Esophagus muscularis mucosa (tissue), 4 donors: ENCODE results near the gene CLEC4A. TPM values are rescaled to one million over a fixed set of nuclear protein-coding genes. Genes with fewer than 3 reads are reported as not detected.
"Not testable (repeated sequence)": the region's sequence is repeated elsewhere in the genome, so short reads cannot be mapped to it uniquely, and the experiment has no call there.

ENCODE experiments used
- DNase-seq: peaks from one replicate; pipeline ENCODE4 v3.0.0-alpha.2; 2017; ENCODE audit errors: extremely low spot score
- H3K27ac ChIP-seq, 4 donors: fragments of 200-600 bp; sonication (generic); replicated peaks in 1 of 4; 1 replicate in 3 of 4; 2 replicates in 1 of 4; pipeline ENCODE4 v1.5.1; 2016 to 2019; ENCODE audit warnings: mild to moderate bottlenecking in 1 of 4
- H3K27me3 ChIP-seq, 4 donors: fragments of 200-600 bp; sonication (generic); one replicate each; pipeline versions ENCODE4 v1.5.1 to v1.6.0; 2016 to 2019
- H3K36me3 ChIP-seq, 4 donors: fragments of 200-600 bp; sonication (generic); one replicate each; pipeline ENCODE4 v1.5.1; 2016 to 2019
- H3K4me1 ChIP-seq, 4 donors: fragments of 200-600 bp; sonication (generic); one replicate each; pipeline ENCODE4 v1.5.1; 2016 to 2019
- H3K4me3 ChIP-seq, 4 donors: fragments of 200-600 bp; sonication (generic); 1 replicate in 2 of 4; 2 replicates in 2 of 4; pipeline ENCODE4 v1.5.1; 2016 to 2019; ENCODE audit warnings: mild to moderate bottlenecking in 4 of 4, moderate library complexity in 1 of 4
- H3K9me3 ChIP-seq, 4 donors: fragments of 200-600 bp; sonication (generic); 1 replicate in 3 of 4; 2 replicates in 1 of 4; pipeline ENCODE4 v1.5.1; 2016 to 2019
- EP300 ChIP-seq: sonication (generic); formaldehyde crosslinking; IDR thresholded peaks from one replicate; pipeline ENCODE4 v1.6.1; 2017; ENCODE audit warnings: antibody characterized with exemption
- POLR2A ChIP-seq: fragments of 450-650 bp; IDR thresholded peaks from one replicate; pipeline ENCODE4 v1.6.1; 2017; ENCODE audit warnings: antibody characterized with exemption, moderate library complexity, mild to moderate bottlenecking, low read depth
- POLR2AphosphoS5 ChIP-seq, 2 donors: sonication (generic); formaldehyde crosslinking; IDR thresholded peaks; one replicate each; pipeline ENCODE4 v1.6.1; 2017; ENCODE audit warnings: antibody characterized with exemption in 2 of 2
- WGBS: methylation state at CpG from one replicate; pipeline ENCODE4 v1.1.5; 2018; 5-methylcytosine and 5-hydroxymethylcytosine counted together
- intact Hi-C: fragments of 100-400 bp; cut with DNase I; formaldehyde crosslinking; loops from one replicate; pipeline ENCODE4 v1.15.1; 2023
- total RNA-seq, 4 donors: library from RNA; depleted of rRNA; stranded (reverse); fragments of >200 nt; gene quantifications; one replicate each; pipeline versions ENCODE4 v1.1.0 to v1.2.1, GENCODE V29; 2016
- TF ChIP-seq, protein P1 (sequence below), 3 experiments: fragments of 200-600 bp in 2 of 3; fragments of 450-650 bp in 1 of 3; sonication (generic) in 2 of 3; IDR thresholded peaks; one replicate each; pipeline ENCODE4 v1.5.1; 2017 to 2019; ENCODE audit warnings: antibody characterized with exemption in 3 of 3, mild to moderate bottlenecking in 2 of 3, moderate library complexity in 1 of 3

CLEC4A gene
- total RNA-seq, 4 donors from 2014 or later, result 0.40 to 2.2 (median 0.91) TPM

DNA sequence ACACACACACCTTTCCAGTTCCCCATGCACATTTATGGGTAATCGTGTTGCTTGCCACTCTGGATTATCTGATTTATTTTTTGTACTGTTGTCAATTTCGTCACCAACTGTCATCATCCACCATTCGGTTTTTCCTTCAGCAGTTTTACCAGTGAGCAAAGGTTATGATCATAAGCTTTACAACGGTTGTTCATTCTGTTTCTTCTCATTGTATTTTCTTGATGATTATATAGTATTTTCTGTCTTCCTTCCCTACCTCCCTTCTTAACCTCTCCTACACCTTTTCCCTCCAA lies 40.7 kb upstream of the CLEC4A start:
- Histone ChIP-seq H3K36me3 (no peaks in the 10 kb centered on the region), H3K9me3 (no peaks in the 10 kb centered on the region), H3K27ac (peak overlapping the region; percentile 85 to 96 (median 92)), H3K4me1 (peaks cover 20 to 39% (median 39%) of the 10 kb centered on the region in 4 donors), H3K27me3 (no peaks in the 10 kb centered on the region), H3K4me3 (peak overlapping the region; percentile 69 to 84 (median 77))
- DNase-seq, result no peak
- WGBS, result 6% methylated on average over 4 of the region's 4 CpGs
- TF ChIP-seq POLR2A, result no peak
- no peak for TF ChIP-seq EP300
- TF ChIP-seq, protein P1, sequence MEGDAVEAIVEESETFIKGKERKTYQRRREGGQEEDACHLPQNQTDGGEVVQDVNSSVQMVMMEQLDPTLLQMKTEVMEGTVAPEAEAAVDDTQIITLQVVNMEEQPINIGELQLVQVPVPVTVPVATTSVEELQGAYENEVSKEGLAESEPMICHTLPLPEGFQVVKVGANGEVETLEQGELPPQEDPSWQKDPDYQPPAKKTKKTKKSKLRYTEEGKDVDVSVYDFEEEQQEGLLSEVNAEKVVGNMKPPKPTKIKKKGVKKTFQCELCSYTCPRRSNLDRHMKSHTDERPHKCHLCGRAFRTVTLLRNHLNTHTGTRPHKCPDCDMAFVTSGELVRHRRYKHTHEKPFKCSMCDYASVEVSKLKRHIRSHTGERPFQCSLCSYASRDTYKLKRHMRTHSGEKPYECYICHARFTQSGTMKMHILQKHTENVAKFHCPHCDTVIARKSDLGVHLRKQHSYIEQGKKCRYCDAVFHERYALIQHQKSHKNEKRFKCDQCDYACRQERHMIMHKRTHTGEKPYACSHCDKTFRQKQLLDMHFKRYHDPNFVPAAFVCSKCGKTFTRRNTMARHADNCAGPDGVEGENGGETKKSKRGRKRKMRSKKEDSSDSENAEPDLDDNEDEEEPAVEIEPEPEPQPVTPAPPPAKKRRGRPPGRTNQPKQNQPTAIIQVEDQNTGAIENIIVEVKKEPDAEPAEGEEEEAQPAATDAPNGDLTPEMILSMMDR (IDR thresholded peaks at IDR 0.05), result no peak
- TF ChIP-seq POLR2AphosphoS5 (IDR thresholded peaks at IDR 0.05), result no peak
- intact Hi-C loops, result loop anchor here (10.0 kb wide), 1 partner anchor 148 kb away; the partner anchor contains the start of gene SLC2A3

DNA sequence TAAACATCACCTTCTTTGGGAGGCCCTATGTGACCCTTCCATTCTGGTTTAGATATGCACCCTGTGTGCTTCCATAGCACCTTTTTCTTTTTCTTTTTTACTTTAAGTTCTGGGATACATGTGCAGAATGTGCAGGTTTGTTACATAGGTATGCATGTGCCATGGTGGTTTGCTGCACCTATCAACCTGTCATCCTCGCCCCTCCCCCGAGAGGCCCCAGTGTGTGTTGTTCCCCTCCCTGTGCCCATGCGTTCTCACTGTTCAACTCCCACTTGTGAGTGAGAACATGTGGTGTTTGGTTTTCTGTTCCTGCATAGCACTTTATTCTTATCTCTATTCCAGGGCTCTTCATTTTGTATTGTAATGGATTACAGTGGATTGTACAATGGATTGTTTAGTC lies 39.1 kb upstream of the CLEC4A start:
- intact Hi-C loops, result loop anchor here (10.0 kb wide), 1 partner anchor 150 kb away; the partner anchor contains the start of gene SLC2A3
- not testable (repeated sequence) for H3K9me3 ChIP-seq, H3K4me3 ChIP-seq, H3K27me3 ChIP-seq, DNase-seq, H3K27ac ChIP-seq
- Histone ChIP-seq H3K4me1 (peaks cover 20 to 48% (median 48%) of the 10 kb centered on the region in 4 donors), H3K36me3 (peaks cover 0 to 13% (median 5%) of the 10 kb centered on the region in 4 donors)
- WGBS, result 70% methylated on average over 3 of the region's 3 CpGs

GRCh38 chr12:8087666-8088065 lies 35.8 kb upstream of the CLEC4A start:
- DNase-seq, result no peak
- TF ChIP-seq POLR2AphosphoS5 (IDR thresholded peaks at IDR 0.05) (no peak), POLR2A (no peak), EP300 (no peak)
- TF ChIP-seq, protein P1 (IDR thresholded peaks at IDR 0.05), result no peak
- WGBS, result 93% methylated on average over 2 of the region's 2 CpGs
- Histone ChIP-seq H3K9me3 (no peaks in the 10 kb centered on the region), H3K36me3 (peaks cover 32 to 45% (median 38%) of the 10 kb centered on the region in 4 donors), H3K27ac (no peak overlapping the region), H3K4me1 (peaks cover 14 to 42% (median 37%) of the 10 kb centered on the region in 4 donors), H3K27me3 (no peaks in the 10 kb centered on the region), H3K4me3 (no peak overlapping the region)
- intact Hi-C loops, result loop anchor here (10.0 kb wide), 1 partner anchor 153 kb away; the partner anchor contains the start of gene SLC2A3

DNA sequence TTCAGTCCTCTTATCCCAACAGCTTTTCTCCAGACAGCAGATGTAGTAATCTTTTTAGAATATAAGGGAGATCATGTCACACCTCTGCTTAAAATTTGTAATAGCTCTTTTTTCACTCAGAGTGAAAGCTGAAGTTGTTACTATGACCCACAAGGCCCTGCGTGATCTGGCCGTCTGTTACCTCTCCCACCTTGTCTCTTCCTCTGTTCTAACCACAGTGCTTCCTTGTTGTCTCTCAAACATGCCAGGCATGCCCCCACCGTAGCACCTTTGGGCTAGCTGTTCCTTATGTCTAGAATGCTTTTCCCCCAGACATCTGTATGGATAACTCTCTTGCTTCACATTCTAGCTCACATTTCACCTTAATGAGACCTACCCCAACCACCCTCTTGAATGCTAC lies 34.8 kb upstream of the CLEC4A start:
- H3K27ac ChIP-seq, result no peak overlapping the region
- H3K36me3 ChIP-seq, result peaks cover 41 to 54% (median 47%) of the 10 kb centered on the region in 4 donors
- intact Hi-C loops, result loop anchor here (10.0 kb wide), 1 partner anchor 154 kb away; the partner anchor contains the start of gene SLC2A3
- 69% methylated on average over 3 of the region's 3 CpGs for WGBS
- H3K9me3 ChIP-seq, result no peaks in the 10 kb centered on the region
- TF ChIP-seq POLR2AphosphoS5 (IDR thresholded peaks at IDR 0.05) (no peak), EP300 (no peak), POLR2A (no peak)
- TF ChIP-seq, protein P1 (IDR thresholded peaks at IDR 0.05), result no peak
- no peak overlapping the region for H3K4me3 ChIP-seq
- no peaks in the 10 kb centered on the region for H3K27me3 ChIP-seq
- H3K4me1 ChIP-seq, result peaks cover 7 to 33% (median 28%) of the 10 kb centered on the region in 4 donors
- no peak for DNase-seq

GRCh38 chr12:8089277-8089676 lies 34.1 kb upstream of the CLEC4A start:
- H3K4me1 ChIP-seq, result peaks cover 0 to 26% (median 21%) of the 10 kb centered on the region in 4 donors
- DNase-seq, H3K9me3 ChIP-seq, H3K4me3 ChIP-seq, H3K27me3 ChIP-seq, H3K27ac ChIP-seq: not testable (repeated sequence)
- H3K36me3 ChIP-seq, result peaks cover 48 to 61% (median 54%) of the 10 kb centered on the region in 4 donors
- intact Hi-C loops, result loop anchor here (10.0 kb wide), 1 partner anchor 154 kb away; the partner anchor contains the start of gene SLC2A3
- 93% methylated on average over 11 of the region's 11 CpGs for WGBS

GRCh38 chr12:8089716-8090115 lies 33.7 kb upstream of the CLEC4A start:
- Histone ChIP-seq H3K4me1 (peaks cover 0 to 22% (median 17%) of the 10 kb centered on the region in 4 donors), H3K4me3 (no peak overlapping the region), H3K27me3 (no peaks in the 10 kb centered on the region), H3K27ac (no peak overlapping the region), H3K9me3 (no peaks in the 10 kb centered on the region), H3K36me3 (peaks cover 52 to 65% (median 58%) of the 10 kb centered on the region in 4 donors)
- no peak for DNase-seq
- TF ChIP-seq, protein P1 (IDR thresholded peaks at IDR 0.05), result no peak
- TF ChIP-seq POLR2AphosphoS5 (IDR thresholded peaks at IDR 0.05), result no peak
- no peak for TF ChIP-seq POLR2A
- no peak for TF ChIP-seq EP300
- WGBS, result 92% methylated on average over 5 of the region's 5 CpGs
- intact Hi-C loops, result loop anchor here (10.0 kb wide), 1 partner anchor 155 kb away; the partner anchor contains the start of gene SLC2A3
